Mesenchymal stem cell (in vitro differentiated cells and primary cell): ENCODE results near the gene GCDH.
A peak's percentile ranks its signal among the peaks of the same experiment; 100 is the strongest.
"Not testable (repeated sequence)": the region's sequence is repeated elsewhere in the genome, so short reads cannot be mapped to it uniquely, and the experiment has no call there.

ENCODE experiments used
- DNase-seq: peaks from one replicate; pipeline ENCODE4 v3.0.0-alpha.2; 2013
- H2AFZ ChIP-seq: one replicate; pipeline ENCODE4 v1.6.1; 2013; ENCODE audit warnings: low read depth, mild to moderate bottlenecking, control low read depth, inconsistent platforms, low read length, moderate library complexity
- H2AK5ac ChIP-seq: 2 replicates; pipeline ENCODE4 v1.6.1; 2013; ENCODE audit warnings: low read length, moderate library complexity, mild to moderate bottlenecking, inconsistent platforms; ENCODE audit not compliant: severe bottlenecking
- H2BK120ac ChIP-seq: one replicate; pipeline ENCODE4 v1.6.1; 2013; ENCODE audit warnings: low read depth, mild to moderate bottlenecking, inconsistent platforms, low read length, moderate library complexity
- H2BK12ac ChIP-seq, 2 experiments: one replicate each; pipeline ENCODE4 v1.6.1; 2013; ENCODE audit warnings: inconsistent platforms in 2 of 2, low read length in 2 of 2, mild to moderate bottlenecking in 2 of 2, moderate library complexity in 2 of 2, control low read depth in 1 of 2
- H2BK15ac ChIP-seq: one replicate; pipeline ENCODE4 v1.6.1; 2013; ENCODE audit warnings: mild to moderate bottlenecking, low read depth, inconsistent platforms; ENCODE audit not compliant: poor library complexity, severe bottlenecking
- H2BK5ac ChIP-seq: 2 replicates; pipeline ENCODE4 v1.6.1; 2013; ENCODE audit warnings: low read depth, mild to moderate bottlenecking, low read length, control low read depth, inconsistent platforms; ENCODE audit not compliant: poor library complexity, severe bottlenecking
- H3K14ac ChIP-seq, 2 experiments: one replicate each; pipeline ENCODE4 v1.6.1; 2013; ENCODE audit warnings: inconsistent platforms in 2 of 2, low read length in 2 of 2, control low read depth in 1 of 2, mild to moderate bottlenecking in 1 of 2, moderate library complexity in 1 of 2
- H3K18ac ChIP-seq, 2 experiments: one replicate each; pipeline ENCODE4 v1.6.1; 2013; ENCODE audit warnings: inconsistent platforms in 2 of 2, low read length in 2 of 2, control low read depth in 1 of 2, low read depth in 1 of 2, mild to moderate bottlenecking in 1 of 2
- H3K23ac ChIP-seq, 2 experiments: one replicate each; pipeline ENCODE4 v1.6.1; 2013; ENCODE audit warnings: inconsistent platforms in 2 of 2, low read length in 2 of 2, mild to moderate bottlenecking in 2 of 2, moderate library complexity in 2 of 2, control low read depth in 1 of 2
- H3K27ac ChIP-seq: 2 replicates; pipeline ENCODE4 v1.5.1; 2013; ENCODE audit warnings: mild to moderate bottlenecking, moderate library complexity, low read length, control low read depth, inconsistent platforms; ENCODE audit not compliant: poor library complexity, severe bottlenecking
- H3K27me3 ChIP-seq, 2 experiments: 2 replicates each; pipeline versions ENCODE4 v1.6.1 to v1.7.0; 2013; ENCODE audit warnings: low read length in 2 of 2, mild to moderate bottlenecking in 2 of 2, moderate library complexity in 2 of 2, control low read depth in 1 of 2, inconsistent platforms in 1 of 2; ENCODE audit not compliant: control insufficient read depth in 1 of 2, insufficient read depth in 1 of 2
- H3K36me3 ChIP-seq, 2 experiments: 2 replicates each; pipeline versions ENCODE4 v1.6.1 to v1.7.0; 2013; ENCODE audit warnings: low read length in 2 of 2, control low read depth in 1 of 2, inconsistent platforms in 1 of 2, low read depth in 1 of 2, mild to moderate bottlenecking in 1 of 2; ENCODE audit not compliant: insufficient read depth in 2 of 2, control insufficient read depth in 1 of 2
- H3K4ac ChIP-seq, 2 experiments: one replicate each; pipeline ENCODE4 v1.6.1; 2013; ENCODE audit warnings: inconsistent platforms in 2 of 2, low read length in 2 of 2, mild to moderate bottlenecking in 2 of 2, moderate library complexity in 2 of 2, control low read depth in 1 of 2, low read depth in 1 of 2
- H3K4me1 ChIP-seq: 2 replicates; pipeline ENCODE4 v1.6.1; 2013; ENCODE audit warnings: low read depth, low read length, control low read depth; ENCODE audit not compliant: control insufficient read depth, insufficient read depth
- H3K4me2 ChIP-seq: 2 replicates; pipeline ENCODE4 v1.6.1; 2013; ENCODE audit warnings: low read length, mild to moderate bottlenecking, inconsistent platforms; ENCODE audit not compliant: poor library complexity, severe bottlenecking
- H3K4me3 ChIP-seq, 2 experiments: 2 replicates each; pipeline versions ENCODE4 v1.5.1 to v1.7.0; 2013; ENCODE audit warnings: low read length in 2 of 2, mild to moderate bottlenecking in 2 of 2, control low read depth in 1 of 2, low read depth in 1 of 2; ENCODE audit not compliant: insufficient read depth in 1 of 2
- H3K79me1 ChIP-seq: replicated peaks from 2 replicates; pipeline ENCODE4 v1.6.1; 2013; ENCODE audit warnings: mild to moderate bottlenecking, control low read depth, low read length, inconsistent platforms; ENCODE audit not compliant: poor library complexity, severe bottlenecking
- H3K9ac ChIP-seq: 2 replicates; pipeline ENCODE4 v1.7.0; 2013; ENCODE audit warnings: mild to moderate bottlenecking, low read length, moderate library complexity
- H3K9me3 ChIP-seq: 2 replicates; pipeline ENCODE4 v1.7.0; 2013; ENCODE audit warnings: mild to moderate bottlenecking, low read length; ENCODE audit not compliant: control insufficient read depth
- H4K8ac ChIP-seq: one replicate; pipeline ENCODE4 v1.6.1; 2013; ENCODE audit warnings: inconsistent platforms, mild to moderate bottlenecking, low read length, moderate library complexity
- H4K91ac ChIP-seq: one replicate; pipeline ENCODE4 v1.6.1; 2013; ENCODE audit warnings: mild to moderate bottlenecking, low read length, inconsistent platforms
- WGBS: methylation state at CpG from one replicate; pipeline ENCODE4 v1.1.7; 2013; ENCODE audit warnings: mixed read lengths; 5-methylcytosine and 5-hydroxymethylcytosine counted together

The GCDH gene

GRCh38 chr19:12912571-12912970 is 21.6 kb downstream of the GCDH start:
- H2AK5ac ChIP-seq = no peak overlapping the region

GRCh38 chr19:12913011-12913561 is 22.1 kb downstream of the GCDH start:
- Histone ChIP-seq H3K79me1 (no peaks in the 10 kb centered on the region), H3K27me3 (peaks cover 0 to 4% of the 10 kb centered on the region in 2 experiments), H2AK5ac (no peak overlapping the region), H3K4me2 (peak overlapping the region; percentile 8), H4K91ac (no peak overlapping the region), H2AFZ (peak overlapping the region; percentile 56), H3K4ac (peak overlapping the region in 1 of 2 experiments; percentile 20), H2BK120ac (no peak overlapping the region), H3K4me1 (peaks cover 3% of the 10 kb centered on the region), H2BK12ac (peak overlapping the region in 1 of 2 experiments; percentile 54), H3K36me3 (no peaks in the 10 kb centered on the region), H3K9ac (peak overlapping the region; percentile 44), H3K4me3 (peak overlapping the region in 1 of 2 experiments; percentile 42), H3K23ac (peak overlapping the region in 1 of 2 experiments; percentile 63), H3K14ac (no peak overlapping the region), H4K8ac (peak overlapping the region; percentile 55), H2BK5ac (no peak overlapping the region), H3K9me3 (no peaks in the 10 kb centered on the region), H3K27ac (no peak overlapping the region), H3K18ac (no peak overlapping the region), H2BK15ac (no peak overlapping the region)
- DNase-seq = peak; percentile 6
- WGBS = 41% methylated on average over 21 of the region's 22 CpGs

More at GRCh38 chr19:12912571-12912970, 21.6 kb downstream of the GCDH start:
- WGBS = 88% methylated on average over 4 of the region's 4 CpGs
- Histone ChIP-seq H3K18ac (no peak overlapping the region), H3K79me1 (no peaks in the 10 kb centered on the region), H3K4ac (no peak overlapping the region), H3K27me3 (peaks cover 0 to 4% of the 10 kb centered on the region in 2 experiments), H3K4me1 (peaks cover 3% of the 10 kb centered on the region), H3K9ac (peak overlapping the region; percentile 44), H3K9me3 (no peaks in the 10 kb centered on the region), H2BK5ac (no peak overlapping the region), H4K8ac (no peak overlapping the region), H3K4me2 (no peak overlapping the region), H4K91ac (no peak overlapping the region), H3K4me3 (peak overlapping the region in 1 of 2 experiments; percentile 42), H3K14ac (no peak overlapping the region), H2BK15ac (no peak overlapping the region), H3K23ac (no peak overlapping the region), H2BK120ac (no peak overlapping the region), H3K36me3 (no peaks in the 10 kb centered on the region), H3K27ac (no peak overlapping the region), H2AFZ (no peak overlapping the region), H2BK12ac (no peak overlapping the region)
- DNase-seq = no peak

GRCh38 chr19:12913851-12914690 is 23.1 kb downstream of the GCDH start:
- no peaks in the 10 kb centered on the region for H3K9me3 ChIP-seq
- H4K91ac ChIP-seq = no peak overlapping the region
- DNase-seq = no peak
- H2AFZ ChIP-seq = no peak overlapping the region
- no peak overlapping the region for H3K4me2 ChIP-seq
- no peak overlapping the region for H2BK120ac ChIP-seq
- no peak overlapping the region for H3K14ac ChIP-seq
- no peaks in the 10 kb centered on the region for H3K79me1 ChIP-seq
- H2BK12ac ChIP-seq = no peak overlapping the region
- no peak overlapping the region for H2BK15ac ChIP-seq
- H4K8ac ChIP-seq = peak overlapping the region; percentile 28
- H3K4ac ChIP-seq = no peak overlapping the region
- no peak overlapping the region for H2AK5ac ChIP-seq
- no peak overlapping the region for H2BK5ac ChIP-seq
- 91% methylated on average over 12 of the region's 12 CpGs for WGBS
- H3K23ac ChIP-seq = no peak overlapping the region
- no peak overlapping the region for H3K4me3 ChIP-seq
- H3K27ac ChIP-seq = no peak overlapping the region
- H3K18ac ChIP-seq = no peak overlapping the region
- H3K9ac ChIP-seq = no peak overlapping the region
- H3K27me3 ChIP-seq = peaks cover 0 to 4% of the 10 kb centered on the region in 2 experiments
- H3K4me1 ChIP-seq = peaks cover 6% of the 10 kb centered on the region
- H3K36me3 ChIP-seq = no peaks in the 10 kb centered on the region

- not testable (repeated sequence) for H2BK15ac ChIP-seq, H3K23ac ChIP-seq
Measured at GRCh38 chr19:12915860-12916259, 24.9 kb downstream of the GCDH start.

More at GRCh38 chr19:12915860-12916259, 24.9 kb downstream of the GCDH start:
- WGBS = 90% methylated on average over 3 of the region's 4 CpGs
- H3K4me1 ChIP-seq, H3K9ac ChIP-seq, H3K79me1 ChIP-seq, H2BK12ac ChIP-seq, H3K14ac ChIP-seq, H3K9me3 ChIP-seq, H3K36me3 ChIP-seq, H2AFZ ChIP-seq, H3K27ac ChIP-seq, H3K4me2 ChIP-seq, H4K91ac ChIP-seq, H2BK120ac ChIP-seq, H2BK5ac ChIP-seq, DNase-seq, H3K18ac ChIP-seq, H3K4me3 ChIP-seq, H3K27me3 ChIP-seq, H3K4ac ChIP-seq, H2AK5ac ChIP-seq, H4K8ac ChIP-seq: not testable (repeated sequence)
